DOHH2 (cell line): Measurements from ENCODE around the gene S100PBP.

Experiments used
- CTCF ChIP-seq: fragments of 200-600 bp; sonication (generic); IDR thresholded peaks from one replicate; pipeline ENCODE4 v1.5.1; 2014; ENCODE audit warnings: antibody characterized with exemption, mild to moderate bottlenecking, low read depth, low read length; ENCODE audit not compliant: poor library complexity, severe bottlenecking
- EZH2phosphoT487 ChIP-seq: fragments of 200-600 bp; sonication (generic); IDR thresholded peaks from 2 replicates; pipeline ENCODE4 v1.6.1; 2017; ENCODE audit warnings: borderline replicate concordance, mild to moderate bottlenecking, antibody characterized with exemption, low read length, moderate library complexity, mixed read lengths

GRCh38 chr1:32782086-32782485 lies 35.4 kb upstream of the S100PBP start:
- TF ChIP-seq CTCF (no peak), EZH2phosphoT487 (no peak)
